ENCODE measurements around the gene NANOS2. TPM values are rescaled to one million over a fixed set of nuclear protein-coding genes. Genes with fewer than 3 reads are reported as not detected.

The NANOS2 gene
- total and polyA plus RNA-seq, 9 of the 15 experiments (the other 6 are each of a cell fraction or from before 2014, with no cell fraction given): not detected

DNA sequence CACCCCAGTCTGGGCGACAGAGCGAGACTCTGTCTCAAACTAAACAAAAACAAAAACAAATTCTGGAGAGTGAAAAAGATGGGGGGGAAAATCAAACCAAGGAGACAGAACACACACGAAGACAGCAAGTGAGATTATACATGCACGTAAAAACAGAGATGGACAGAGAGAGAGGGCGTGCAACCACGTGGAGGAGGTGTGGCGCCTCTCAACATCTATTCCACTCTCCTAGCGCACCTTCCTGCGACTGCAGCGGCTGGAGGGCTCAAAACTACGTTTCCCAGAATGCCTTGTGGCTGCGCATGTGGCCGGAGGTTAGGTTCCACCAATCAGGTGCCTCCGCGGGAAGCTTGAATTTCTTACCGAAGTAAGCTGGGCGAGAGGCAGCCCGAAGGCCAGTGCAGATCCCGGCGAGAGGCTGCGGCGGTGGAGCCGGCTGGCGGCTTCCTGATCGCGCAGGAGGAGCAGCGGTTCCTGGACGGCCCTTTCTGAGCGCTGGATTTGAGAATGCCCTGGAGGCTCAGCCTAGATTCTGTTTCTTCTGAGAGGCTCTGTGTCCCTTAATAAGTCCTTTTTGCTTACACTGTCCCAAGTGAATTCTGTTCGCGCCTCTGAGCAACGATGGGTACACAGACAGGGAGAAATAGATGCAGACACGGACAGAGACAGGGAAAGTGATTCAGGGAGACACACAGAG lies 13.1 kb upstream of the NANOS2 start (continued):
- no peak for TF ChIP-seq PHB (CRISPR knock-in tag; IDR thresholded peaks at IDR 0.05)
- TF ChIP-seq, protein P1, sequence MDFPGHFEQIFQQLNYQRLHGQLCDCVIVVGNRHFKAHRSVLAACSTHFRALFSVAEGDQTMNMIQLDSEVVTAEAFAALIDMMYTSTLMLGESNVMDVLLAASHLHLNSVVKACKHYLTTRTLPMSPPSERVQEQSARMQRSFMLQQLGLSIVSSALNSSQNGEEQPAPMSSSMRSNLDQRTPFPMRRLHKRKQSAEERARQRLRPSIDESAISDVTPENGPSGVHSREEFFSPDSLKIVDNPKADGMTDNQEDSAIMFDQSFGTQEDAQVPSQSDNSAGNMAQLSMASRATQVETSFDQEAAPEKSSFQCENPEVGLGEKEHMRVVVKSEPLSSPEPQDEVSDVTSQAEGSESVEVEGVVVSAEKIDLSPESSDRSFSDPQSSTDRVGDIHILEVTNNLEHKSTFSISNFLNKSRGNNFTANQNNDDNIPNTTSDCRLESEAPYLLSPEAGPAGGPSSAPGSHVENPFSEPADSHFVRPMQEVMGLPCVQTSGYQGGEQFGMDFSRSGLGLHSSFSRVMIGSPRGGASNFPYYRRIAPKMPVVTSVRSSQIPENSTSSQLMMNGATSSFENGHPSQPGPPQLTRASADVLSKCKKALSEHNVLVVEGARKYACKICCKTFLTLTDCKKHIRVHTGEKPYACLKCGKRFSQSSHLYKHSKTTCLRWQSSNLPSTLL (IDR thresholded peaks at IDR 0.05): no peak
- no peak for TF ChIP-seq ELF2 (CRISPR knock-in tag; IDR thresholded peaks at IDR 0.05)
- TF ChIP-seq, protein P2, sequence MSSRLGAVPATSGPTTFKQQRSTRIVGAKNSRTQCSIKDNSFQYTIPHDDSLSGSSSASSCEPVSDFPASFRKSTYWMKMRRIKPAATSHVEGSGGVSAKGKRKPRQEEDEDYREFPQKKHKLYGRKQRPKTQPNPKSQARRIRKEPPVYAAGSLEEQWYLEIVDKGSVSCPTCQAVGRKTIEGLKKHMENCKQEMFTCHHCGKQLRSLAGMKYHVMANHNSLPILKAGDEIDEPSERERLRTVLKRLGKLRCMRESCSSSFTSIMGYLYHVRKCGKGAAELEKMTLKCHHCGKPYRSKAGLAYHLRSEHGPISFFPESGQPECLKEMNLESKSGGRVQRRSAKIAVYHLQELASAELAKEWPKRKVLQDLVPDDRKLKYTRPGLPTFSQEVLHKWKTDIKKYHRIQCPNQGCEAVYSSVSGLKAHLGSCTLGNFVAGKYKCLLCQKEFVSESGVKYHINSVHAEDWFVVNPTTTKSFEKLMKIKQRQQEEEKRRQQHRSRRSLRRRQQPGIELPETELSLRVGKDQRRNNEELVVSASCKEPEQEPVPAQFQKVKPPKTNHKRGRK (tag; IDR thresholded peaks at IDR 0.05): no peak
- TF ChIP-seq ZNF583 (CRISPR knock-in tag; IDR thresholded peaks at IDR 0.05): no peak
- TF ChIP-seq, protein P3, sequence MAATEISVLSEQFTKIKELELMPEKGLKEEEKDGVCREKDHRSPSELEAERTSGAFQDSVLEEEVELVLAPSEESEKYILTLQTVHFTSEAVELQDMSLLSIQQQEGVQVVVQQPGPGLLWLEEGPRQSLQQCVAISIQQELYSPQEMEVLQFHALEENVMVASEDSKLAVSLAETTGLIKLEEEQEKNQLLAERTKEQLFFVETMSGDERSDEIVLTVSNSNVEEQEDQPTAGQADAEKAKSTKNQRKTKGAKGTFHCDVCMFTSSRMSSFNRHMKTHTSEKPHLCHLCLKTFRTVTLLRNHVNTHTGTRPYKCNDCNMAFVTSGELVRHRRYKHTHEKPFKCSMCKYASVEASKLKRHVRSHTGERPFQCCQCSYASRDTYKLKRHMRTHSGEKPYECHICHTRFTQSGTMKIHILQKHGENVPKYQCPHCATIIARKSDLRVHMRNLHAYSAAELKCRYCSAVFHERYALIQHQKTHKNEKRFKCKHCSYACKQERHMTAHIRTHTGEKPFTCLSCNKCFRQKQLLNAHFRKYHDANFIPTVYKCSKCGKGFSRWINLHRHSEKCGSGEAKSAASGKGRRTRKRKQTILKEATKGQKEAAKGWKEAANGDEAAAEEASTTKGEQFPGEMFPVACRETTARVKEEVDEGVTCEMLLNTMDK (IDR thresholded peaks at IDR 0.05; ENCODE audit: borderline replicate concordance, insufficient read depth, low read depth, low read length, poor library complexity, severe bottlenecking): no peak
- TF ChIP-seq TEAD2 (tag; IDR thresholded peaks at IDR 0.05): no peak
- TF ChIP-seq, protein P4, sequence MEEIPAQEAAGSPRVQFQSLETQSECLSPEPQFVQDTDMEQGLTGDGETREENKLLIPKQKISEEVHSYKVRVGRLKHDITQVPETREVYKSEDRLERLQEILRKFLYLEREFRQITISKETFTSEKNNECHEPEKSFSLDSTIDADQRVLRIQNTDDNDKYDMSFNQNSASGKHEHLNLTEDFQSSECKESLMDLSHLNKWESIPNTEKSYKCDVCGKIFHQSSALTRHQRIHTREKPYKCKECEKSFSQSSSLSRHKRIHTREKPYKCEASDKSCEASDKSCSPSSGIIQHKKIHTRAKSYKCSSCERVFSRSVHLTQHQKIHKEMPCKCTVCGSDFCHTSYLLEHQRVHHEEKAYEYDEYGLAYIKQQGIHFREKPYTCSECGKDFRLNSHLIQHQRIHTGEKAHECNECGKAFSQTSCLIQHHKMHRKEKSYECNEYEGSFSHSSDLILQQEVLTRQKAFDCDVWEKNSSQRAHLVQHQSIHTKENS (CRISPR knock-in tag; IDR thresholded peaks at IDR 0.05): no peak
- TF ChIP-seq STAT5A (IDR thresholded peaks at IDR 0.05; ENCODE audit: borderline replicate concordance, low read length): no peak; the same call in 1 of the 2 replicates
- TF ChIP-seq, protein P5, sequence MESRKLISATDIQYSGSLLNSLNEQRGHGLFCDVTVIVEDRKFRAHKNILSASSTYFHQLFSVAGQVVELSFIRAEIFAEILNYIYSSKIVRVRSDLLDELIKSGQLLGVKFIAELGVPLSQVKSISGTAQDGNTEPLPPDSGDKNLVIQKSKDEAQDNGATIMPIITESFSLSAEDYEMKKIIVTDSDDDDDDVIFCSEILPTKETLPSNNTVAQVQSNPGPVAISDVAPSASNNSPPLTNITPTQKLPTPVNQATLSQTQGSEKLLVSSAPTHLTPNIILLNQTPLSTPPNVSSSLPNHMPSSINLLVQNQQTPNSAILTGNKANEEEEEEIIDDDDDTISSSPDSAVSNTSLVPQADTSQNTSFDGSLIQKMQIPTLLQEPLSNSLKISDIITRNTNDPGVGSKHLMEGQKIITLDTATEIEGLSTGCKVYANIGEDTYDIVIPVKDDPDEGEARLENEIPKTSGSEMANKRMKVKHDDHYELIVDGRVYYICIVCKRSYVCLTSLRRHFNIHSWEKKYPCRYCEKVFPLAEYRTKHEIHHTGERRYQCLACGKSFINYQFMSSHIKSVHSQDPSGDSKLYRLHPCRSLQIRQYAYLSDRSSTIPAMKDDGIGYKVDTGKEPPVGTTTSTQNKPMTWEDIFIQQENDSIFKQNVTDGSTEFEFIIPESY (CRISPR knock-in tag; IDR thresholded peaks at IDR 0.05): peak; percentile 42; the same call in 1 of the 2 replicates
- no peak for TF ChIP-seq SREBF2 (CRISPR knock-in tag; IDR thresholded peaks at IDR 0.05)
- TF ChIP-seq, protein P6, sequence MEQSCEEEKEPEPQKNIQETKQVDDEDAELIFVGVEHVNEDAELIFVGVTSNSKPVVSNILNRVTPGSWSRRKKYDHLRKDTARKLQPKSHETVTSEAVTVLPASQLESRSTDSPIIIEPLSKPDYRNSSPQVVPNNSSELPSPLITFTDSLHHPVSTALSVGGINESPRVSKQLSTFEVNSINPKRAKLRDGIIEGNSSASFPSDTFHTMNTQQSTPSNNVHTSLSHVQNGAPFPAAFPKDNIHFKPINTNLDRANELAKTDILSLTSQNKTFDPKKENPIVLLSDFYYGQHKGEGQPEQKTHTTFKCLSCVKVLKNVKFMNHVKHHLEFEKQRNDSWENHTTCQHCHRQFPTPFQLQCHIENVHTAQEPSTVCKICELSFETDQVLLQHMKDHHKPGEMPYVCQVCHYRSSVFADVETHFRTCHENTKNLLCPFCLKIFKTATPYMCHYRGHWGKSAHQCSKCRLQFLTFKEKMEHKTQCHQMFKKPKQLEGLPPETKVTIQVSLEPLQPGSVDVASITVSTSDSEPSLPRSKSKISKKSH (CRISPR knock-in tag; IDR thresholded peaks at IDR 0.05): no peak
- peak in 1 of 2 experiments; percentile 47; a peak in 1 of 4 replicates for TF ChIP-seq SIN3A (IDR thresholded peaks at IDR 0.05; ENCODE audit: borderline replicate concordance in 2 of 2, control insufficient read depth in 1 of 2, low read depth in 2 of 2, low read length in 2 of 2)
- no peak for TF ChIP-seq HDGF (IDR thresholded peaks at IDR 0.05)
- no peak for TF ChIP-seq ZC3H8 (IDR thresholded peaks at IDR 0.05)
- TF ChIP-seq JUND (IDR thresholded peaks at IDR 0.05; ENCODE audit: borderline replicate concordance, low read depth, low read length): peak; percentile 42; the same call in 1 of the 2 replicates
- no peak; the same call in 2 of the 3 replicates for TF ChIP-seq JUND (tag; IDR thresholded peaks at IDR 0.05; ENCODE audit: borderline replicate concordance, low read depth, low read length)

Measured in K562 (cell line).